ENCODE data around the gene KRT5.

DNA sequence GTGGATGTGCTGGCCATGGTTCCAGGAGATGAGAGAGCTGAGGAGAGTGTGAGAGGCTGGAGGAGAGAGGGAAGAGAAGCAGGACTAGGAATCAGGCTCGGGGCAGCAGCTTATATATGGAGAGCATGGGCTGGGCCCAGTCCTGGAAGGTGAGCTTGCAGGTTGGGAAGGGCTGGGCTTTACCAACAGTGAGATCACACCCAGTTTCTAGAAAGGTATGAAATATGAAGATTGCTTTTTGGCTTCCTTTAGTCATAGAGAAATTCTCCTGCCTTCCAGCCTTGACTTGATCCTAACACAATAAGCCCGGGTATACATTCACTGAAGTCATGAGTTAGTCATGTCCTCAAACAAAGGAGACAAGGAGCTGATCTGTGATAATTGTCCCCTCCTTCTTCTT is 27.0 kb downstream of the KRT5 start, which contains the start of gene KRT6A:
- TF ChIP-seq SUZ12 (IDR thresholded peaks at IDR 0.05; ENCODE audit: extremely low read depth, insufficient read depth, insufficient read length) (no peak), ZNF274 (IDR thresholded peaks at IDR 0.05; ENCODE audit: low read depth, low read length) (no peak), YY1 (IDR thresholded peaks at IDR 0.05; ENCODE audit: insufficient read depth, insufficient read length) (no peak)
